SK-N-SH (cell line): ENCODE data around the gene CMTM2. TPM values are rescaled to one million over a fixed set of nuclear protein-coding genes. Genes with fewer than 3 reads are reported as not detected.

Experiments
- CTCF ChIA-PET: fragments of 300-600, 350-600 bp; formaldehyde crosslinking; extraction: SDS; loops from one replicate; lab custom pipeline; 2021; lab: Yijun Ruan, JAX
- POLR2A ChIA-PET: fragments of 350-600 bp; sonication (Branson Sonifier 250); formaldehyde crosslinking; extraction: SDS; loops from one replicate; lab custom pipeline; 2020; ENCODE audit warnings: antibody characterized with exemption, inconsistent platforms; lab: Yijun Ruan, JAX
- DNase-seq: peaks from one replicate; pipeline ENCODE4 v3.0.0; 2012
- H2AFZ ChIP-seq: fragments of 200-600 bp; sonication (generic); 2 replicates; pipeline ENCODE4 v1.8.1; 2016; ENCODE audit warnings: antibody characterized with exemption, mild to moderate bottlenecking, low read depth
- H3F3A ChIP-seq: fragments of 200-600 bp; sonication (generic); replicated peaks from 2 replicates; pipeline ENCODE3; 2016; ENCODE audit warnings: antibody characterized with exemption, mild to moderate bottlenecking; ENCODE audit not compliant: insufficient read depth
- H3K27ac ChIP-seq, 2 experiments: fragments of 200-500 bp in 1 of 2; fragments of 200-600 bp in 1 of 2; sonication (Bioruptor generic) in 1 of 2; sonication (generic), shearing (Covaris generic) in 1 of 2; 2 replicates each; pipeline versions ENCODE4 v1.5.1 to v1.6.1; 2014 to 2016; ENCODE audit warnings: low read depth in 2 of 2, inconsistent platforms in 1 of 2, low read length in 1 of 2, mild to moderate bottlenecking in 1 of 2, mixed read lengths in 1 of 2
- H3K27me3 ChIP-seq: fragments of 200-600 bp; sonication (generic), shearing (Covaris generic); 2 replicates; pipeline ENCODE4 v1.6.1; 2016; ENCODE audit warnings: mixed run types; ENCODE audit not compliant: insufficient read depth
- H3K36me3 ChIP-seq, 2 experiments: fragments of 200-500 bp in 1 of 2; fragments of 200-600 bp in 1 of 2; sonication (Bioruptor generic) in 1 of 2; sonication (generic) in 1 of 2; replicated peaks in 1 of 2; 2 replicates each; pipeline versions ENCODE3 to v1.5.1; 2014 to 2016; ENCODE audit warnings: low read length in 1 of 2, mild to moderate bottlenecking in 1 of 2; ENCODE audit not compliant: insufficient read depth in 2 of 2, control insufficient read depth in 1 of 2
- H3K4me1 ChIP-seq, 2 experiments: fragments of 200-500 bp in 1 of 2; fragments of 200-600 bp in 1 of 2; sonication (Bioruptor generic) in 1 of 2; sonication (generic), shearing (Covaris generic) in 1 of 2; 2 replicates each; pipeline versions ENCODE4 v1.5.1 to v1.6.1; 2014 to 2016; ENCODE audit warnings: low read depth in 1 of 2, low read length in 1 of 2, mixed run types in 1 of 2; ENCODE audit not compliant: insufficient read depth in 2 of 2, control insufficient read depth in 1 of 2
- H3K4me2 ChIP-seq: fragments of 200-600 bp; sonication (generic), shearing (Covaris generic); 2 replicates; pipeline ENCODE4 v1.6.1; 2017; ENCODE audit warnings: mixed run types
- H3K4me3 ChIP-seq, 2 experiments: fragments of 200-500 bp in 1 of 2; fragments of 200-600 bp in 1 of 2; sonication (Bioruptor generic) in 1 of 2; sonication (generic), shearing (Covaris generic) in 1 of 2; 2 replicates each; pipeline versions ENCODE4 v1.5.1 to v1.8.1; 2014 to 2016; ENCODE audit warnings: low read depth in 2 of 2, inconsistent platforms in 1 of 2, low read length in 1 of 2, mild to moderate bottlenecking in 1 of 2, mixed read lengths in 1 of 2, moderate library complexity in 1 of 2
- H3K79me2 ChIP-seq: fragments of 200-600 bp; sonication (generic); 2 replicates; pipeline ENCODE4 v1.8.1; 2017; ENCODE audit warnings: mild to moderate bottlenecking; ENCODE audit not compliant: insufficient read depth
- H3K9ac ChIP-seq: fragments of 200-600 bp; sonication (generic); 2 replicates; pipeline ENCODE4 v1.6.1; 2017; ENCODE audit warnings: mixed run types
- H3K9me2 ChIP-seq: fragments of 200-600 bp; sonication (generic); 2 replicates; pipeline ENCODE4 v1.6.1; 2017; ENCODE audit warnings: mixed run types
- H3K9me3 ChIP-seq: fragments of 200-600 bp; sonication (generic); 2 replicates; pipeline ENCODE4 v1.6.1; 2017; ENCODE audit warnings: mixed run types, mild to moderate bottlenecking, moderate library complexity
- H4K20me1 ChIP-seq: fragments of 200-600 bp; sonication (generic); 2 replicates; pipeline ENCODE4 v1.6.1; 2017; ENCODE audit warnings: mild to moderate bottlenecking, mixed run types; ENCODE audit not compliant: insufficient read depth
- CTCF ChIP-seq: fragments of 200-600 bp; sonication (generic); IDR thresholded peaks from 2 replicates; pipeline ENCODE4 v1.6.1; 2017; ENCODE audit warnings: antibody characterized with exemption, mild to moderate bottlenecking, moderate library complexity
- FOSL2 ChIP-seq: IDR thresholded peaks from 2 replicates; pipeline ENCODE4 v1.4.0; 2012; ENCODE audit warnings: low read depth, mild to moderate bottlenecking, moderate library complexity, borderline replicate concordance
- GABPA ChIP-seq: IDR thresholded peaks from 2 replicates; pipeline ENCODE4 v1.4.0; 2012; ENCODE audit warnings: low read depth, mild to moderate bottlenecking
- IRF3 ChIP-seq: fragments of 150-350 bp; IDR thresholded peaks from 2 replicates; pipeline ENCODE4 v1.6.1; 2016; ENCODE audit warnings: mild to moderate bottlenecking, low read depth, low read length
- MAX ChIP-seq: IDR thresholded peaks from 2 replicates; pipeline ENCODE4 v1.4.0; 2012; ENCODE audit warnings: low read depth
- MXI1 ChIP-seq: IDR thresholded peaks from 2 replicates; pipeline ENCODE4 v1.6.1; 2012; ENCODE audit warnings: mild to moderate bottlenecking, low read depth, low read length, improper control_type of control experiment
- NFIC ChIP-seq: IDR thresholded peaks from 2 replicates; pipeline ENCODE4 v1.4.0; 2012; ENCODE audit warnings: borderline replicate concordance
- NRF1 ChIP-seq: IDR thresholded peaks from 2 replicates; pipeline ENCODE4 v1.6.1; 2012; ENCODE audit warnings: low read depth, mild to moderate bottlenecking, low read length
- POLR2AphosphoS5 ChIP-seq: IDR thresholded peaks from 2 replicates; pipeline ENCODE4 v1.6.1; 2012; ENCODE audit warnings: low read depth, low read length
- RAD21 ChIP-seq: IDR thresholded peaks from 2 replicates; pipeline ENCODE4 v1.6.1; 2012; ENCODE audit warnings: mild to moderate bottlenecking, low read length
- REST ChIP-seq: IDR thresholded peaks from 2 replicates; pipeline ENCODE4 v1.6.1; 2012; ENCODE audit warnings: mild to moderate bottlenecking, low read depth, low read length, moderate library complexity
- RFX5 ChIP-seq: IDR thresholded peaks from 2 replicates; pipeline ENCODE4 v1.6.1; 2012; ENCODE audit warnings: mild to moderate bottlenecking, improper control_type of control experiment, low read length
- RXRA ChIP-seq: IDR thresholded peaks from 2 replicates; pipeline ENCODE4 v1.4.0; 2012; ENCODE audit warnings: low read depth, mild to moderate bottlenecking, borderline replicate concordance
- SMC3 ChIP-seq: IDR thresholded peaks from 2 replicates; pipeline ENCODE4 v1.6.1; 2012; ENCODE audit warnings: low read depth, low read length, improper control_type of control experiment
- TCF12 ChIP-seq: IDR thresholded peaks from 2 replicates; pipeline ENCODE4 v1.4.0; 2012
- TEAD4 ChIP-seq: IDR thresholded peaks from 2 replicates; pipeline ENCODE4 v1.4.0; 2012; ENCODE audit warnings: mild to moderate bottlenecking, borderline replicate concordance; ENCODE audit not compliant: insufficient read depth
- YY1 ChIP-seq: IDR thresholded peaks from 2 replicates; pipeline ENCODE4 v1.4.0; 2012; ENCODE audit warnings: low read depth, mild to moderate bottlenecking
- WGBS: methylation state at CpG from one replicate; pipeline ENCODE4 v1.1.6; 2017; ENCODE audit warnings: low lambda C conversion rate; 5-methylcytosine and 5-hydroxymethylcytosine counted together
- polyA plus RNA-seq, 3 experiments: library from polyadenylated mRNA; depleted of rRNA; stranded (reverse); fragments of >200 nt; gene quantifications; 2 replicates each; pipeline ENCODE4 v1.2.3, GENCODE V29; 2012

Gene CMTM2
- polyA plus RNA-seq, 1 of the 3 experiments (the other 2 are of a cell fraction) = not detected

- Histone ChIP-seq H3K9me2 (no peaks in the 10 kb centered on the region), H3K27ac (no peak overlapping the region), H3K9me3 (no peaks in the 10 kb centered on the region), H4K20me1 (no peaks in the 10 kb centered on the region), H3F3A (peaks cover 9% of the 10 kb centered on the region), H3K36me3 (no peaks in the 10 kb centered on the region), H3K79me2 (peaks cover 1% of the 10 kb centered on the region), H3K9ac (no peak overlapping the region), H3K4me3 (no peak overlapping the region), H3K27me3 (no peaks in the 10 kb centered on the region), H2AFZ (no peak overlapping the region), H3K4me1 (peaks cover 3% of the 10 kb centered on the region in 2 experiments; a peak in 2 of 4 replicates), H3K4me2 (no peak overlapping the region)
- 88% methylated on average over 4 of the region's 4 CpGs for WGBS
- no peak for DNase-seq
- no peak for TF ChIP-seq TEAD4
- no peak for TF ChIP-seq SMC3
- TF ChIP-seq NRF1 = no peak
- no peak for TF ChIP-seq FOSL2
- TF ChIP-seq TCF12 = no peak
- no peak for TF ChIP-seq RAD21
- TF ChIP-seq POLR2AphosphoS5 = no peak
- TF ChIP-seq RFX5 = no peak
- no peak for TF ChIP-seq RXRA
- no peak for TF ChIP-seq MXI1
- ChIA-PET CTCF (no interaction called here), POLR2A (no interaction called here)
Observed at GRCh38 chr16:66599726-66600125, 20.5 kb downstream of the CMTM2 start.

- Histone ChIP-seq H3K36me3 (no peaks in the 10 kb centered on the region), H3K9me2 (no peaks in the 10 kb centered on the region), H3K27me3 (no peaks in the 10 kb centered on the region), H3K4me1 (peaks cover 3% of the 10 kb centered on the region in 2 experiments; a peak in 2 of 4 replicates), H3K4me2 (no peak overlapping the region), H3K79me2 (peaks cover 9% of the 10 kb centered on the region), H4K20me1 (no peaks in the 10 kb centered on the region), H3K4me3 (no peak overlapping the region), H3K9ac (no peak overlapping the region), H3F3A (peaks cover 9% of the 10 kb centered on the region), H3K27ac (no peak overlapping the region)
- WGBS = 100% methylated on average over 1 of the region's 1 CpG
- DNase-seq = no peak
- CTCF ChIA-PET = no interaction called here
- TF ChIP-seq TCF12 (peak; percentile 61; the same call in 1 of the 2 replicates), SMC3 (no peak)
- TF ChIP-seq, all 33 proteins: peak for 1
- POLR2A ChIA-PET = no interaction called here
- H2AFZ ChIP-seq = no peak overlapping the region
- no peaks in the 10 kb centered on the region for H3K9me3 ChIP-seq
Observed at GRCh38 chr16:66600477-66600876, 21.2 kb downstream of the CMTM2 start.

- Histone ChIP-seq H3K4me3 (no peak overlapping the region), H2AFZ (no peak overlapping the region), H3K79me2 (peaks cover 19% of the 10 kb centered on the region), H4K20me1 (peaks cover 2% of the 10 kb centered on the region; the same call in 1 of the 2 replicates), H3K9me2 (no peaks in the 10 kb centered on the region), H3F3A (peaks cover 9% of the 10 kb centered on the region), H3K4me1 (peaks cover 3 to 12% of the 10 kb centered on the region in 2 experiments; a peak in 2 of 4 replicates), H3K27me3 (no peaks in the 10 kb centered on the region), H3K4me2 (no peak overlapping the region), H3K36me3 (no peaks in the 10 kb centered on the region), H3K9ac (no peak overlapping the region), H3K9me3 (no peaks in the 10 kb centered on the region), H3K27ac (no peak overlapping the region)
- DNase-seq = no peak
- ChIA-PET POLR2A (no interaction called here), CTCF (interaction anchor here (0.8 to 1.3 kb wide), 2 partner anchors 49 to 195 kb away, joined by 3 to 4 read pairs; partner anchors contain the start of gene CKLF)
- WGBS = 71% methylated on average over 2 of the region's 5 CpGs
- TF ChIP-seq NFIC = no peak
- no peak for TF ChIP-seq CTCF
- no peak for TF ChIP-seq MAX
- no peak for TF ChIP-seq MXI1
- TF ChIP-seq GABPA = no peak
- no peak for TF ChIP-seq YY1
- no peak for TF ChIP-seq REST
- TF ChIP-seq RAD21 = no peak
- no peak for TF ChIP-seq IRF3
- TF ChIP-seq FOSL2 = no peak
Observed at GRCh38 chr16:66601471-66601870, 22.2 kb downstream of the CMTM2 start.
